ENCODE data around the gene IL12RB1.

- TF ChIP-seq EZH2phosphoT487 (IDR thresholded peaks at IDR 0.05; ENCODE audit: borderline replicate concordance, low read length), result no peak
- TF ChIP-seq CTCF (IDR thresholded peaks at IDR 0.05; ENCODE audit: low read depth, low read length, poor library complexity, severe bottlenecking), result no peak
These were observed 41.9 kb downstream of the IL12RB1 start for GRCh38 chr19:18044825-18045304.
